Sigmoid colon (tissue), 4 donors: ENCODE measurements around the gene ARIH1.

Experiments
- CTCF ChIP-seq, 4 experiments: fragments of 450-650 bp in 3 of 4; fragments of 200-600 bp in 1 of 4; IDR thresholded peaks; one replicate each; pipeline ENCODE4 v1.5.1; 2016 to 2019; ENCODE audit warnings: antibody characterized with exemption in 4 of 4, mild to moderate bottlenecking in 3 of 4, moderate library complexity in 2 of 4
- POLR2A ChIP-seq, 2 donors: fragments of 450-650 bp; IDR thresholded peaks; one replicate each; pipeline ENCODE4 v1.6.1; 2016; ENCODE audit warnings: antibody characterized with exemption in 2 of 2, mild to moderate bottlenecking in 2 of 2, moderate library complexity in 2 of 2
- POLR2AphosphoS5 ChIP-seq, 4 donors: sonication (generic); formaldehyde crosslinking; IDR thresholded peaks; one replicate each; pipeline ENCODE4 v1.6.1; 2017; ENCODE audit warnings: antibody characterized with exemption in 4 of 4

- TF ChIP-seq CTCF (IDR thresholded peaks at IDR 0.05), result no peak
- no peak for TF ChIP-seq POLR2A (IDR thresholded peaks at IDR 0.05)
- TF ChIP-seq POLR2AphosphoS5 (IDR thresholded peaks at IDR 0.05), result no peak
These were observed 10.4 kb upstream of the ARIH1 start for GRCh38 chr15:72463702-72464101.
